Measurements from ENCODE around the gene AQP12A.

DNA sequence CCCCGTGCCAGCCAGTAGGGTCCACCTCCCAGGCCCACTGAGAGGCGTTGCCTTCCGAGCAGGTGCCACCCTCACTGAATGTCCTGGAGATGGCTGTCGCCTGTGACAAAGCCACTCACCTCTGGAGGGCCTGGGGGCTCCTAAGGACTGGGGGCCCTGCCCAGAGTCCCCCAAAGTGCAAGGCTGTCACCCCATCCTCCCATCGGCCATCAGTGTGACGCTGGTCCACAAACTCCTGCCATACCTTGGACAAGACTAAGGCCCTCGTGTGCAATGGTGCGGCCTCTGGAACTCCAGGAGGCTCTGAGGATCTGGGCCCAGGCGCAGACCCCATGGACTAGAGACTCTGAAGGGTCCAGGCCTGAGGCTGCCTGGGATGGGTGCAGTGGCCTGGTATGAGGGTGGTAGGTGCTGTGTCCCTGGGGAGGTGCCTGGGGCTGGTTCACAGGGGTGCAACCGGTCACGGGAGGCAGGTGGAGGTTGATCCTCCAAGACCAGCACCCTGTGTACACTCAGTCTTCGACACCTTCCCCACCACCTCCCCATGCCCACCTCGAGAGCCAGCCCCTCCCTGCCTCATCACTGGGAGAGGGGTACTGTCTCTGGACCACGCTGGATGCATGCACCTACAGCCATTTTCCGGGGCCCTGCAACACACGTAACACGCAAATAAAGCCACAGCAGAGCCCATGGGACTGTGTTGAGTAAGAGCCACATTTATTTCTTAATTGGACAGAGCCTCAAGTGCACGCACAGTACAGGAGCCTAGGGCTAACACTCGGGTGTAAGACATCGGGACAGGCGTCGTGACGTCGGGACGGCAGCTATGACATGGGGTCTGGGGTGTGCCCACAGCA lies 21.6 kb downstream of the AQP12A start:
- TF ChIP-seq POLR2A (IDR thresholded peaks at IDR 0.05; ENCODE audit: low read length) (no peak), GATA1 (IDR thresholded peaks at IDR 0.05; ENCODE audit: low read depth, low read length) (no peak)
